NCI-H2171 (cell line): ENCODE results near the gene DCAF8L1.
"Not testable (repeated sequence)": the region's sequence is repeated elsewhere in the genome, so short reads cannot be mapped to it uniquely, and the experiment has no call there.

Experiments
- DNase-seq: peaks from one replicate; lab custom pipeline; 2025; lab: John Stamatoyannopoulos, UW

DCAF8L1 gene

DNA sequence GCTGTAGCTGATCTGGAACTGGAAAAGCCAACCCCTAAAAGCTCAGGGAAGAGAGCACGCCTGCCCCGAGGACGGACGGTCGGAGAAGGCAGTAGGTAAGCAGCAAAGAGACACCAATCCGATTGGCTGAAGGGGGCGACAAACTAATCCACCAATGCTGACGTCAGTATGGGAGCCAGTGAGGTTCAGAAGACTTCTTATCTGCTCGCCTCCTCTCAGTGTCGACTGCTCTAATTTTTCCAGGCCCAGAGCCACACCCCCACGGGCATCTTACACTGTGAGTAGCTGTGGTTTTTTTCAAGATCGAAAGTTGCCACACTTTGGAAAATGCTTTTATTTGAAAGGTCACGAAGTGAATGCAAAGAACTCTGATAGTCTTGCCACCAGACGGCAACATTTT, at the start of gene DCAF8L1:
Gene DCAF8L1, minus strand, starts transcription at position 101 of the 400 bp plus-strand sequence. CDS start 115 bp downstream, outside the sequence.
- no peak for DNase-seq

DNA sequence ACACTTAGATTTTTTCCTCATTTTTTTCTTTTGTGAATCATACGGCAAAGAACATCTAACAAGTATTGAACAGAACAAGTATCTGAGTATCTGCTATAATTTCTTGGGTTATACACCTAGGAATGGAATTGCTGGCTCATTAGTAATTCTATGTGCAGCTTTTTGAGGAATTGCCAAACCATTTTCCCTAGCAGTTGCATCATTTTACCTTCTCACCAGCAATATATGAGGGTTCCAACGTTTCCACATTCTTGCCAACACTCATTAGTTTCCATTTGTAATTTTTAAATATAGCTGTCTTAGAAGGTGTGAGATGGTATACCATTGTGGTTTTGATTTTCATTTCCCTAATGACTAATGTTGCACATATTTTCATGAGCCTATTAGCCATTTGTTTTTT, 41.1 kb upstream of the DCAF8L1 start:
- no peak for DNase-seq

DNA sequence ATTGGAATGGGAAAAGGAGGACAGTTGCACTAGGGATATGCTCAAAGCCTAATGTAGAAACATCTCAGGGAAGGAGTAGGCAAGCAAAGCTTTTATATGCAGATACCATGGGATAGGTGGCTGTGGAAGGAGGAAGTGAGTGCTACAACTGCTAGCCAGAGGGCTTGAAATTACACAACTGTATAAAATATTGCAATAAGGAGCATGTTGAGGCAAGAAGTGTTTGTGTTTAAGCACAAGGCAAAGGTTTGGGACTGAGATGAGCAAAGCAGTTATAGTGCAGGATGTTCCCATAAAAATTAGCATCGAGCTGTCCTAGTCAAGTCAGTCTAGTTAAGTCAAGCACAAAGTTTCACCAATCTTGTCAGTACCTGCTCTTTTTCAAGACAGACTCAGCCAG, 35.6 kb upstream of the DCAF8L1 start:
- no peak for DNase-seq

DNA sequence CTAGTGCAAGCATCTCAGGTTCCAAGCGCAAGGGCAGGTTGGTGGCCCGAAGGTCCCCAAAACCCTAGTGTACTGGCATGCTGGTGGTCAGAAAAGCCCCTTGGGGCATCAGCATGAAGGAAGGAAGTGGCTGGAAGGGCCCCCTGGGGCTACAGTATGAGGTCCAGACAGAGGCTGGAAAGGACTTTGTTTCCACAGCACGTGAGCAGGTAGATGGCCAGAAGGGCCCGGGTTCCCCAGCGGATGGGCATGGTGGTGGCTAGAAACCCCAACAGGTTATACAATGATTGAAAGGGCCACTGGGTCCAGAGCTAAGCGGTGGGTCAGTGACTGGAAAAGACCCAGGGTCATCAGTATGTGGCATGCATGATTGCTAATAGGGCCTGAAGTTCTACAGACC, 34.7 kb upstream of the DCAF8L1 start:
- no peak for DNase-seq

DNA sequence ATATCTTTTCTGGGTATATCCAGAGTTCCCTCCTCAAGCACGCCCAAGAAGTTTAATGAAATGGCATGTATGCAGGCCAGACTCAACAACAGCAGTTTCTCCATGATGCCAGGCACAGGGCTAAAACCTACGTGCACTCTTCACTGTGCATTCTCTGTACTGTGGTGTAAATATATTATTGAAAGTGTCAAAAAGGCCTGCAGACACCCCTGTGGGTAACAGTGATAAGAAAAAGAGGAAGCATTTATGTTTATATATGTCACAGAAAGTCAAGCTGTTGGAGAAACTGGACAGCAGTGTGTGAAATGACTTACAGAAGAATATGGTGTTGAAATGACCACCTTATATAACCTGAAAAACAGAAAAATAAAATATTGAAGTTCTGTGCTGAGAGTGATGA, 29.6 kb upstream of the DCAF8L1 start:
- no peak for DNase-seq

DNA sequence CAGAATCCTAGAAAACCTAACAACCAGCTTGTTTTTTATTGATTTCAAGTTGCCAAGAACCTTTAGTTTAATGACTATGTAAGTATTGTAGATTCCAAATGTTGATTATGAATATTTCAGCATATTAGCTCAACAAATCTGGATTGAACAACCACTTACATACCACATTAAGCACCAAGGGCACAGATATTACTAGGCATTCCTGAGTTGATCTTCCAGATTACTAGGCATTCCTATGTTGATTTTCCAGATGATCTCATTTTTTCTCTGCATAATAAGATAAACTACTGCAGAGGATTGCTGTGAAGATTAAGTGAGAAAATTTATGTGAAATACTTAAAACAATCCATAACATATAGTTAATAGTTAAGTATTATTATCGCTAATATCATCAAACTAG, 17.4 kb upstream of the DCAF8L1 start:
- no peak for DNase-seq

DNA sequence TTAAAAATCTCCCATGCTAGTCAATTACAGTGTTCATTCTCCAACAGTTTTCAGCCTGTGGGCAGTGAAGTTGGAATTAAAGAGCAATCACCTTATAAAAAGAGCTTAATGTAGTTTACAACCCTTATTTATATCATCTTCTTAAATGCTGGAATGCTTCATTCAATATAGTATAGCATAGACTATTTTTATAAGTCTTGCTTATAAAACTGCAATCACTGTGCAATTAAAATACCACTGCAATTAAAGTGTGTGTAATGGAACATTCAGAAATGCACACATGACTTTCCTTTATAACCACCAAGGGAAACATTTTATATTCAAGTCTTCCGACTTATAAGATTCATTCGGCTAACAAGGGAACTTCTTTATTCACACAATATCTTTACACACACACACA, 16.4 kb upstream of the DCAF8L1 start:
- no peak for DNase-seq

DNA sequence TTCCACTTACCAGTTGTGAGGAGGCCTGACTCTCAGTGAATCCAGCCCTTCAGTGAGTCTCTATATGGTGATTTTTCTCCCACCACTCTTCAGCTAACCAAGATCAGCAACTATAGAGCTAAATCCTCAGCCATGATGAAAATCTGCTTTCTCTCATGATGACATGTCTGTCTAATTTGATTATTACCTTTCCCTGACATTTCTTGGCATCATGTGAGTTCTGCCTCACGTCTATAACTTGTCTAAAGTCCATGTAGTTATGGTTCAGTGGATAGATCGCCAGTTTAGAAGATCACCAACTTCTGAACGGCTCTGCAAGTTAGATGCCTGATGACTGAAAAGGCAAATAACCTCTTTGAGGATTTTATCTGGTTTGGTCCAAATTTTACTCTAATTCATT, 14.9 kb upstream of the DCAF8L1 start:
- no peak for DNase-seq

DNA sequence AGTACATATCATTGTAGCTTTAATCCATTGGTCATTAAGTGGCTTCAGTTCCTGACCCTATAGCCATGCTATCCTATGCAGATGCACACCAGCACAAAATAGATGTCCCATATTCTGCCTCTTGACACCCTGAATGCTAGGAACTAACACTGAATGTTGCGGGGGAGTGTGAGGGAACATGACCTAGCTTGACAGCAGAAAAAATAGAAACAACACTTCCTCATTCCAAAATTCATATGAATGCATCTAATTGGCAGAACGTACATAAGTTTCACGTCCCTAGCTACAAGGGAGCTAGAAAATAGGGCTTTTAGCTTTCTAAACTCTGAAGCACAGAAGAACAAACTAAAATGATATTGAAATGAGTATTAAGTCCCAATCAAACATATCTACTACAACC, 14.4 kb upstream of the DCAF8L1 start:
- DNase-seq: no peak

DNA sequence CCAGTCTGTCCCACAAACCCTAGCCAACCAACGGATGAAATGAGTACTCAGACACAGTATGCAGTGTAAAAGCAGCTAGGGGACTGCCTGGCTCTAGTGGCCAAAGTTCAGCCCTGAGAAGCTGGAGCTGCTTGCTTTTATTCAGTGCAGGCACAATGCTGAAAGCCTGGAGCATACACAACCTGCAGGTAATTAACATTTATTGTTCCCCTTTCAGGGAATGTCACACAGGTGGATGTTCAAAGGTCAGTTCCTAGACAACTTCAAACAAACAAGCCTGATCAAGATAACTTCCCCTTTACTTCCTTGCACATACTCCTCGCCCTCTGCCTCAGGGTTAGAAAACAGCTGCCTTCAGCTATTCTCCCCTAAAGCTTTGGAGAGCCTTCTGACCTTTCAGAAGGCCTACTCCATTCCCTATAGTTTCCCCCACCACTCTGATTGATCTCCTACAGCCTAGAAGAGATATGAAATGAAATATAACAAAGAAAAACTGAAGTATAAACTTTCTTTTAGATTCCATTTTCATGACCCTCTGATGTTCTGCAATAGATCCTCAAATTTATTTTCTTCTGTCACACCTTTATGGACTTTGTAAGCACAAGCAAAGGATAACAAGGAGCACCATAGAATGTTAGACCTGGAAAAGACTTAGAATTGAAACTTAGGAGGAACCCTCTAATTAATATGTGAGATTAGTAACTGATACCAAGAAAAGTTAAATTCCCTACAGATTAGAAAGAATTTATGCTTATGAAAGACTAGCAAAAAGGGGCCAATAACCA, 6.8 kb upstream of the DCAF8L1 start:
- DNase-seq: no peak

DNA sequence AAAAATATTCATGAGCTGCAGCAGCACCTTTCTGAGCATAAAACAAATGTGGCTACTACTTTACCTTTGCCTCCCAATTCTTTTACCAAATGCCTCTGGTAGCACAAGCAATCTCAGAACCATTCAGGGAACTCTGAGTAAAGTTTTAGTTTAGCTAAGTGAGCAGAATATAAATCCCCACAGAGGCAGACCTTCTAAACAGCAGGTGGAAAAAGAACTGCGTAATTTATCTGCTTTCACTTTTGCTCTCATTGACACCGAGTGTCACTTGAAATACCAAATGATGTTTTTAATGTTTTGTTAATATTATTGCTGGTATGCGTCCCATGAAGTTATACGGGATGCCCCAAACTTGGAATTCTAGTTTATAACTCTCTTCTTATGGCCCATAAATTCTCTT, 4.3 kb downstream of the DCAF8L1 start:
- not testable (repeated sequence) for DNase-seq

DNA sequence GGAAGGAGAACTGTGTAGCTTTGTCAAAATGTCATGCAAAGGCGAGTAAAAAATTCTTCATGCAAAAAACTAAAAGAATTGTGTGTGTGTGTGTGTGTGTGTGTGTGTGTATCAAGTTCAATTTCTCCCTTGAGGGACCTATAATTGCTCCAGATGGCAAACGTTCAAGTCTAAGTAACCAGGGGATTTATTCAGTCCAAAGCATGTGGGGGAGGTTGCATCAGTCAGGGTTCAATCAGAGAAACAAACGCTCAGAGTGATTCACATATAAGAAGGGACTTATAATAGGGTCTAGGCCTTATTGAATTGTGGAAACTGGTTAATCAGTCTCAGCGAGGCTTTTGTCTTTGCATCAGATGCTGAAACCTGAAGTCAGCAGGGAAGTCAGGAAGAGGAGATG, 5.0 kb downstream of the DCAF8L1 start:
- DNase-seq: peak; percentile 9

DNA sequence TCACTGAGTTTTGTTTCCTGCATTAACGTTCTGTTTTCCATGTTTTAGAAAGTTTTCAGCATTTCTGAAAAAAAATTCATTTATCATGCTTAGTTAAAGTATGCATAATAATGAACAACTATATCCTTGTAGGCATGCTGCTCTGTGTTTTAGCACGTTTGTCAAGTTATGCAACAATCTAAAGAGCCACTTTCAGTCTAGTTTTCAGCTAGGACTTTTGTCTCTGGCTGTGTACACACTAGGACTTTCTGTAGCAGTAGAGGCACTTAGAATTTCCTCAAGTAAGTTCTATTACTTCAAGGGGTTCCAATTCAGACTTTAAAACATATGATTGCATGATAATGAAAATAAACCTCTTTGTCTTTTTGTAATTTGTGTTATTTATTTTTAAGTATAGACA, 12.4 kb downstream of the DCAF8L1 start:
- DNase-seq: no peak

DNA sequence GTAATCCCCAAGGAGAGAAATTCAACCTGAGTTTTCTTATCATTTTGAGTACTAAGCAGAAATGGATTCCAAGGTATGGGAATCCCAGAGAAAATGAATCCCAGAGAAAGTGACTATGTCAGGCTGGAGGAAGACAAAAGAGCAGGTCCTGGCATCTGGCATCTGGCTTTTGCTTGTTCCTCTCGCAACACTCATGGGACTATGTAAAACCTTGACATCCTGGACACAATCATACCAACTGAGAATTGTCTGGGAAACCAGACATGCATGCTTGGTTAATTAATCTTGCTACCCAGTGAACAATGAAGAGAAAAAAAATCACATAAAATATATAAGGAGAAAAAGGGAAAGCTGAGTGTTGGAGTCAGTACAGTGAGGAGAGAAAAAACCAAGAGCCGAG, 12.9 kb downstream of the DCAF8L1 start:
- no peak for DNase-seq

DNA sequence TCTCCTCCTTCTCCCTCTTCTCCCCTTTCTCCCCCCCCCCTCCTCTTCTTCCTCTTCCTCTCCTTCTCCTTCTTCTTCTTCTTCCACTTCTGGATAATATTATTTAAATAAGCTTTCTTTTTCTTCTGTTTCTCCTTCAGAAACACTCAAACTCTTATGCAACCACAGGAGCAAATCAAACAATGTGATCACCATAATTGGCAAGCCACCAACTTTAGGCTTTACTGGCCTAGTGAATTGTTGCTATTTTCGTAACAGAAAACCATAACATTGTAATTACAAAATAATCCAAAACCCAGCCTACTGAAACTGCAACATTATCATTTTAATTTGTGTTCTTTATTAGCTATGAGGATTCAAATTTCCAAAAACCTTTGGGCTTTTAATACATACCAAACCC, 14.3 kb downstream of the DCAF8L1 start:
- no peak for DNase-seq

DNA sequence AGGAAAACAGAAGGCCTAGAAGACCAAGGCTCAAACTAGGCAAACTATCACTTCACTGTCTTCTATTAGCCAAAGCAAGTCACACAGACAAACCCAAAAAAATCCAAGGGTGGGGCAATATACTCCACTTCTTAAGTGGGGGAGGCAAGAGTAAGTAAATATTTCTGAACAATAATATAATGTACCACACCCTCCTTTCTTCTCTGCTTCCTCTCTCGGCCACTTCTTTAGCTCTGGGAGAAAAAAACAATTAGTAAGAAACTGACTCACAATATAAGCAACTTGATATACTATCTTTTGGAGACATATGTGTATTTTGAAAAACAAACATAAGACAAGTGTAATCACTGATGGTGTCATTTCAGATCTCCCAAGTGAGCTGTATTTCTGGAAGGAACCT, 14.8 kb downstream of the DCAF8L1 start:
- DNase-seq: no peak

DNA sequence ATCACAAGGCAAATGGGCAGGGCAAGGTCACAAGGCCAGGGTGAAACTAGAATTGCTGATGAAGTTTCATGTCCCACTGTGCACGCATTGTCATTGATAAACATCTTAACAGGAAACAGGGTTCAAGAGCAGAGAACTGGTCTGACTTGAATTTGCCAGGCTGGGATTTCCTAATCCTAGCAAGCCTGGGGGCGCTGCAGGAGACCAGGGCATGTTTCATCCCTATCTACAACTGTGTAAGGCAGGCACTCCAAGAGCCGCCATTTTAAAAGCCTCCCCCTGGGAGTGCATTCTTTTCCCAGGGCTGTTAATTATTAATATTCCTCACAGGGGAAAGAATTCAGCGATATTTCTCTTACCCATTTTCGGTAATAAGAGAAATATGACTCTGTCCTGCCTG, 15.9 kb downstream of the DCAF8L1 start:
- not testable (repeated sequence) for DNase-seq

DNA sequence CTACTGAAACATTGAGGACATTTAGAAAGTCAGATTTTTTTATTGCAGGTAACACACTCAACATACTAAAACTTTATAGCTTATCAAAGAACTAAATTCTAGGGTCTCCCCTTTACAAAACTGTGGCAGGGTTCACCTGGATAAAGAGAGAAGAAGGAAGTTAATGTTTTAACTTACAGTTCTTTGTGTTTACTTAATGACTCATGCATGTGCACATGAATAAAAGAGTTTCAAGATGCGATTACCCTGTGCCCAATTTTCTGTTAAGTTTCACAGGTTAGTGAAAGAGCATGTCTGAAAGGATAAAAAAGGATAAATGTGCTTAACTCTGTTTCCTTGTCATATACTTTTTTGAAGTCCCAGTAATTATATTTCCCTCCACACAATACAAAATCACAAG, 16.8 kb downstream of the DCAF8L1 start:
- no peak for DNase-seq

DNA sequence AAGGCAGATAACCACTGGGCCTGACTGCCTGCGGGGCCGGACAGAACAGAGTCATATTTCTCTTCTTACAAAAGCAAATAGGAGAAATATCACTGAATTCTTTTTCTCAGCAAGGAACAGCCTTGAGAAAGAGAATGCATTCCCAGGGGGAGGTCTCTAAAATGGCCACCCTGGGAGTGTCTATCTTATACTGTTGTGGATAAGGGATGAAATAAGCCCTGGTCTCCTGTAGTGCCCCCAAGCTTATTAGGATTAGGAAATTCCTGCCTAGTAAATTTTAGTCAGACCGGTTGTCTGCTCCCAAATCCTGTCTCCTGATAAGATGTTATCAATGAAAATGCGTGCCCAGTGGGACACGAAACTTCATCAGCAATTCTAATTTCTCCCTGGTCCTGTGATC, 20.8 kb downstream of the DCAF8L1 start:
- DNase-seq: not testable (repeated sequence)

DNA sequence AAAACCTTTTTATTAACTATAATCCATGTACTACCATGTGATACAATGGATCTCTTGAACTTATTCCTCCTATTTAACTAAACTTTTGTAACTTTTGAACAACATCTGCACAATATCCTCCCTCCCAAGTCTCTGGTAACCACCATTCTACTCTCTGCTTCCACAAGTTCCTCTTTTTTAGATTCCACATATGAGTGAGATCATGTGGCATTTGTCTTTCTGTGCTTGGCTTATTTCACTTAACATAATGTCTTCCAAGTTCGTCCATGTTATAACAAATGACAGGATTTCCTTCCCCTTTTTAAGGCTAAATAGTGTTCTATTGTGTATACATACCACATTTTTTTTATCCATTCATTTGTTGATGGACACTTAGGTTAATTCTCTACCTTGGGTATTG, 28.1 kb downstream of the DCAF8L1 start:
- DNase-seq: no peak

DNA sequence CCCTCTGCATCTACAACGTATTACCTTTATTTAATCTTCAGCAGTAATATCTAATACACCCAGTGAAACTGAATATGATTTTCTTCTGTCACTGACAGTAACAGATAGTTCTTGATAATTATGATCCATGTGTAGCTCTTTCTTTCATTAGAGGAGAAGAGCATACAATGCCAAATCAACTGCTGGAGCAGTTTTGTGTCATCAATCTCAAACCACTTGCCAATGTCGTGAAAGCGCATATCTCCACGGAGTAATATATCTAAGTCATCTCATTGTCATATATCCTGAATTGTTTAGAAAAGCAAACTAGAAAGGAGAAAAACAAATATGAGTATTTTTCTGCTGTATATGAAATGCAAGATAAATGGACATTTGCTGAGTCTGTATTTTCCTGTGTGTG, 47.9 kb downstream of the DCAF8L1 start:
- no peak for DNase-seq
